ENCODE data around the gene CERS1.

- no peak for TF ChIP-seq CTCF (IDR thresholded peaks at IDR 0.05)
- TF ChIP-seq POLR2A (IDR thresholded peaks at IDR 0.05) = no peak
Observed at GRCh38 chr19:18928018-18928805, 32.3 kb upstream of the CERS1 start.

All from testis (tissue), 2 donors.